ENCODE measurements around the gene PPP1R9A. TPM values are rescaled to one million over a fixed set of nuclear protein-coding genes. Genes with fewer than 3 reads are reported as not detected.

Gene PPP1R9A
- total and polyA plus RNA-seq, 2 donors from 2014 or later, result 2.6 to 25.7 TPM

DNA sequence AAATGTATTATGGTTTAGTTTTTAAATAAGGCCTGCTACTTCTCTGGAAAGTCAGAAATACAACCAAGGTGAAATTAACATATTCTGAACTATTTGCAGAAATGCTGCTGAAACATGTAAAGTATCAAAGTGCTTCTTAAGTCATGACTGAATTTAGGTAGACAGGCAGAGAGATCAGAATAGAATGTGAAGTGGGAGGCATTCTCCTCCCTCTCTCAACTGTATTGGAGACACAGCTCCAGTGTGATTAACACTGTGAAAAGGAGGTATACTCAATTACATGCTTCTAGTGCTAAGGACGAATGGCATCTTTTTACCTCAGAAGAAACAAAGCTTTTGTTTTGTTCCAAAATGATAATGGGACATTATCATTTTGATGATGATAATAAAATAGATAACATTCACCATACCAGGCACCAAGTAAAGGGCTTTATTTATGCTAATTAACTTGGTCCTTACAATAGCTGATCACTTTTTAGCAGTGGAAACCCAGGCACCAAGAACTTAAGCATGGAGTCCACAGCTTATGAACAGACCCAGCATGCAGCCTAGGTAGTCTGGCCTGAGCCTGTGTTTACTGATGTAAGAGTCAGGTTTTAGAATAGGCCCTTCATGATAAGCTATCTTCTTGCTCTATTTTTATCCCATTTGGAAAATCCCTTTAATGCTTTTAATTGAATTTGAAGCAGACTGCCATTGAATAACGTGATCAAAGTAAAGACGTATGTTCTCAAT lies 26.0 kb downstream of the PPP1R9A start:
- TF ChIP-seq, protein P1, sequence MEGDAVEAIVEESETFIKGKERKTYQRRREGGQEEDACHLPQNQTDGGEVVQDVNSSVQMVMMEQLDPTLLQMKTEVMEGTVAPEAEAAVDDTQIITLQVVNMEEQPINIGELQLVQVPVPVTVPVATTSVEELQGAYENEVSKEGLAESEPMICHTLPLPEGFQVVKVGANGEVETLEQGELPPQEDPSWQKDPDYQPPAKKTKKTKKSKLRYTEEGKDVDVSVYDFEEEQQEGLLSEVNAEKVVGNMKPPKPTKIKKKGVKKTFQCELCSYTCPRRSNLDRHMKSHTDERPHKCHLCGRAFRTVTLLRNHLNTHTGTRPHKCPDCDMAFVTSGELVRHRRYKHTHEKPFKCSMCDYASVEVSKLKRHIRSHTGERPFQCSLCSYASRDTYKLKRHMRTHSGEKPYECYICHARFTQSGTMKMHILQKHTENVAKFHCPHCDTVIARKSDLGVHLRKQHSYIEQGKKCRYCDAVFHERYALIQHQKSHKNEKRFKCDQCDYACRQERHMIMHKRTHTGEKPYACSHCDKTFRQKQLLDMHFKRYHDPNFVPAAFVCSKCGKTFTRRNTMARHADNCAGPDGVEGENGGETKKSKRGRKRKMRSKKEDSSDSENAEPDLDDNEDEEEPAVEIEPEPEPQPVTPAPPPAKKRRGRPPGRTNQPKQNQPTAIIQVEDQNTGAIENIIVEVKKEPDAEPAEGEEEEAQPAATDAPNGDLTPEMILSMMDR (IDR thresholded peaks at IDR 0.05; ENCODE audit: borderline replicate concordance, extremely low read depth, insufficient read depth), result no peak
- DNase-seq, result no peak
- no peak overlapping the region for H3K9ac ChIP-seq (ENCODE audit: low read length in 3 of 3)
- H3K27ac ChIP-seq (ENCODE audit: low read depth in 2 of 2, low read length in 2 of 2), result no peak overlapping the region
- H3K4me1 ChIP-seq (ENCODE audit: control insufficient read depth in 2 of 3, insufficient read depth in 2 of 3, low read depth in 1 of 3, low read length in 3 of 3), result no peaks in the 10 kb centered on the region
- intact Hi-C loops (cut with DNase I), result no loop called here
- H3K27me3 ChIP-seq (ENCODE audit: control insufficient read depth, insufficient read depth, low read length), result no peaks in the 10 kb centered on the region
- no peaks in the 10 kb centered on the region for H3K36me3 ChIP-seq (ENCODE audit: control insufficient read depth in 2 of 3, insufficient read depth in 3 of 3, low read length in 3 of 3)
- FAIRE-seq, result no peak
- H3K4me3 ChIP-seq (ENCODE audit: low read length in 3 of 3), result no peak overlapping the region
- no peaks in the 10 kb centered on the region for H3K9me3 ChIP-seq (ENCODE audit: control insufficient read depth in 2 of 3, insufficient read depth in 1 of 3, low read length in 3 of 3)

DNA sequence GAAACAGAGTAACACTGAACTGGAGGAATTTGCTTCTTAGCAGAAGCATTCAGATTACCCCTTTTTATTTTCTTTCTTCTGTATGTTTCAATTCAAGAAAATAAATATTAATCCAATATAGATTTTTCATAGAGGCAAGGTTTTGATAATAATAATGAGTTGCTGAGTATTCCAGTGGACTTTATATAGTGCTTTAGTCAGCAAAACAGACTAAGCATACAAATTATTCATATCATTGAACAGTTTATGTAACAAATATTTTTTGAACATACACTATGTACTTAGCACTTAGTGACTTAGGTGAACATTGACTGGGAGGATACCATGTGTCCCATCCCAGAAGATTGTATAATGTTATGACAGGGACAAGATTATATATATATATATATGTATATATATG lies 32.0 kb downstream of the PPP1R9A start:
- intact Hi-C loops (cut with DNase I), result no loop called here
- Histone ChIP-seq H3K36me3 (ENCODE audit: control insufficient read depth in 2 of 3, insufficient read depth in 3 of 3, low read length in 3 of 3) (no peaks in the 10 kb centered on the region), H3K27ac (ENCODE audit: low read depth in 2 of 2, low read length in 2 of 2) (no peak overlapping the region), H3K4me1 (ENCODE audit: control insufficient read depth in 2 of 3, insufficient read depth in 2 of 3, low read depth in 1 of 3, low read length in 3 of 3) (no peaks in the 10 kb centered on the region), H3K9ac (ENCODE audit: low read length in 3 of 3) (no peak overlapping the region), H3K9me3 (ENCODE audit: control insufficient read depth in 2 of 3, insufficient read depth in 1 of 3, low read length in 3 of 3) (no peaks in the 10 kb centered on the region), H3K4me3 (ENCODE audit: low read length in 3 of 3) (no peak overlapping the region), H3K27me3 (ENCODE audit: control insufficient read depth, insufficient read depth, low read length) (no peaks in the 10 kb centered on the region)
- DNase-seq, result no peak
- TF ChIP-seq, protein P1 (IDR thresholded peaks at IDR 0.05; ENCODE audit: borderline replicate concordance, extremely low read depth, insufficient read depth), result no peak
- no peak for FAIRE-seq

GRCh38 chr7:94940241-94940640 lies 32.8 kb downstream of the PPP1R9A start:
- intact Hi-C loops (cut with DNase I), result no loop called here
- H3K27ac ChIP-seq (ENCODE audit: low read depth in 2 of 2, low read length in 2 of 2), result no peak overlapping the region
- no peak overlapping the region for H3K4me3 ChIP-seq (ENCODE audit: low read length in 3 of 3)
- H3K36me3 ChIP-seq (ENCODE audit: control insufficient read depth in 2 of 3, insufficient read depth in 3 of 3, low read length in 3 of 3), result no peaks in the 10 kb centered on the region
- no peak for DNase-seq
- no peaks in the 10 kb centered on the region for H3K9me3 ChIP-seq (ENCODE audit: control insufficient read depth in 2 of 3, insufficient read depth in 1 of 3, low read length in 3 of 3)
- TF ChIP-seq, protein P1 (IDR thresholded peaks at IDR 0.05; ENCODE audit: borderline replicate concordance, extremely low read depth, insufficient read depth), result no peak
- no peak for FAIRE-seq
- no peaks in the 10 kb centered on the region for H3K27me3 ChIP-seq (ENCODE audit: control insufficient read depth, insufficient read depth, low read length)
- H3K9ac ChIP-seq (ENCODE audit: low read length in 3 of 3), result no peak overlapping the region
- H3K4me1 ChIP-seq (ENCODE audit: control insufficient read depth in 2 of 3, insufficient read depth in 2 of 3, low read depth in 1 of 3, low read length in 3 of 3), result no peaks in the 10 kb centered on the region
